ENCODE results near the gene TRAF7. TPM values are rescaled to one million over a fixed set of nuclear protein-coding genes. Genes with fewer than 3 reads are reported as not detected.

Gene TRAF7
- polyA plus RNA-seq, 1 donor from 2014 or later, result 30.9 TPM

- Histone ChIP-seq H3K4me2 (ENCODE audit: low read length) (no peak overlapping the region), H3K4me3 (ENCODE audit: low read length) (no peak overlapping the region), H3K27me3 (ENCODE audit: insufficient read depth, low read depth, low read length) (peaks cover 16% of the 10 kb centered on the region), H2AFZ (ENCODE audit: low read depth, low read length) (no peak overlapping the region), H3K36me3 (ENCODE audit: insufficient read depth, low read length) (no peaks in the 10 kb centered on the region), H3K27ac (ENCODE audit: low read length) (no peak overlapping the region), H3F3A (ENCODE audit: insufficient read depth, low read length, poor library complexity, severe bottlenecking) (no peaks in the 10 kb centered on the region), H3K9ac (ENCODE audit: low read length) (no peak overlapping the region), H3K79me2 (replicated peaks; ENCODE audit: insufficient read depth, low read length) (no peaks in the 10 kb centered on the region), H3K9me2 (ENCODE audit: insufficient read depth, low read length) (no peaks in the 10 kb centered on the region), H4K20me1 (ENCODE audit: insufficient read depth) (peaks cover 4% of the 10 kb centered on the region), H3K9me3 (ENCODE audit: low read length) (no peaks in the 10 kb centered on the region)
- no peak for TF ChIP-seq EZH2 (IDR thresholded peaks at IDR 0.05; ENCODE audit: borderline replicate concordance, insufficient read depth, low read length, poor library complexity, severe bottlenecking)
- no peak for TF ChIP-seq REST (IDR thresholded peaks at IDR 0.05; ENCODE audit: borderline replicate concordance)
- no peak for TF ChIP-seq TAF1 (IDR thresholded peaks at IDR 0.05; ENCODE audit: low read depth)
- no peak for TF ChIP-seq POLR2AphosphoS5 (IDR thresholded peaks at IDR 0.05)
- TF ChIP-seq EP300 (conservative IDR thresholded peaks at IDR 0.05; ENCODE audit: poor library complexity, severe bottlenecking), result no peak
- TF ChIP-seq CTCF (IDR thresholded peaks at IDR 0.05; ENCODE audit: poor library complexity, severe bottlenecking), result no peak
- TF ChIP-seq SMC3 (conservative IDR thresholded peaks at IDR 0.05; ENCODE audit: poor library complexity), result no peak
- no peak for TF ChIP-seq RAD21 (conservative IDR thresholded peaks at IDR 0.05)
- no peak for TF ChIP-seq MXI1 (conservative IDR thresholded peaks at IDR 0.05; ENCODE audit: poor library complexity, severe bottlenecking)
These were observed 8.2 kb upstream of the TRAF7 start for GRCh38 chr16:2147378-2147777.

- peaks cover 16% of the 10 kb centered on the region for H3K27me3 ChIP-seq (ENCODE audit: insufficient read depth, low read depth, low read length)
- H2AFZ ChIP-seq (ENCODE audit: low read depth, low read length), result no peak within 1 kb of the TSS
- no peak for TF ChIP-seq POLR2AphosphoS5 (IDR thresholded peaks at IDR 0.05)
- no peak for TF ChIP-seq MXI1 (conservative IDR thresholded peaks at IDR 0.05; ENCODE audit: poor library complexity, severe bottlenecking)
- no peaks in the 10 kb centered on the region for H3K36me3 ChIP-seq (ENCODE audit: insufficient read depth, low read length)
- no peaks in the 10 kb centered on the region for H3K9me3 ChIP-seq (ENCODE audit: low read length)
- H3K9ac ChIP-seq (ENCODE audit: low read length), result peak within 1 kb of the TSS; percentile 38
- peak within 1 kb of the TSS; percentile 57 for H3K4me3 ChIP-seq (ENCODE audit: low read length)
- H3F3A ChIP-seq (ENCODE audit: insufficient read depth, low read length, poor library complexity, severe bottlenecking), result no peaks in the 10 kb centered on the region
- H3K27ac ChIP-seq (ENCODE audit: low read length), result no peak within 1 kb of the TSS
- no peaks in the 10 kb centered on the region for H3K9me2 ChIP-seq (ENCODE audit: insufficient read depth, low read length)
- peaks cover 4% of the 10 kb centered on the region for H3K79me2 ChIP-seq (replicated peaks; ENCODE audit: insufficient read depth, low read length)
- no peak within 1 kb of the TSS for H3K4me2 ChIP-seq (ENCODE audit: low read length)
- peaks cover 10% of the 10 kb centered on the region for H4K20me1 ChIP-seq (ENCODE audit: insufficient read depth)
These were observed 7.5 kb upstream of the TRAF7 start, which contains the start of gene RAB26 for GRCh38 chr16:2147981-2148671. TSS of gene RAB26 (plus strand) at chr16:2148625. CDS start at chr16:2148784, 159 bp downstream.
